Measurements from ENCODE around the gene ZC3H12A. TPM values are rescaled to one million over a fixed set of nuclear protein-coding genes. Genes with fewer than 3 reads are reported as not detected.

The ZC3H12A gene
- polyA plus RNA-seq, 4 donors, result 1.9 to 2.8 (median 2.4) TPM

DNA sequence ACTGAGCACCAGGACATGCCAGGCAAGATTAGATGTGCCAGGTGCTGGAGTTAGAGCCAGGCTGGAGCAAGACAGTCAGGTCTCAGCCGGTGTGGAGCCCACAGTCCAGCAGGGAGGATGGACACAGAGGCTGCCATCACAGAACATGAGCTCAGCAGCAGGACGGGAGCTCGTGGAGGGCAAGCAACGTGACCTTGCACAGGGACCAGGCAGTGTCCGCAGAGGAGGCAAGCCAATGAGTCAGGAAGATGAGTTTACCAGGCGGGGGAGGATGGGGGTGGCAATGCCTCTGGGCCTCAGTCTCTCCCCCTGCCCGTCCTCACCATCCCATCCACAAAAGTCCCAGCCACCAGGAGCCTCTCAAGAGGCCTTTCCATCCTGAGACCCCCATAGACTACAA lies 20.7 kb upstream of the ZC3H12A start:
- DNase-seq (ENCODE audit: low read depth in 4 of 4, low spot score in 3 of 4), result no peak

DNA sequence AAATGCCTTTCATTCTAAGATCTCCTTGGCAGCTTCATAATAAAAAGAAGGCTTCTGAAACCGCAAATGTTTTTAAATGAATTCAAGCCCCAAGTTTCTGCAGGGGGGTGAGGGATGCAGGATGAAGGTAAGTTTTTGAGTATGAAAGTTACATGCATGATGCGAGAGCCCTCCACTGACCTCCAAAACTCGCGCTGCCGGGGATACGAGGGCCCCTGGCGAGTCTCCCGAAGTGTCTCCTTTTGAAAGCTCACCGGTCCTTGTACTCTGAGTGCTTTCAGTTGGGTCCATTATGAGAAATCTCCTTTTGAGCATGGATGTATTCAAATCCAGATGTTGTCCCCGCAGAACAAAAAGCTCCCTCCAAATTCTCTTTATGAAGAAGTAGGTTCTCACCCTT lies 18.9 kb upstream of the ZC3H12A start:
- DNase-seq (ENCODE audit: low read depth in 4 of 4, low spot score in 3 of 4), result no peak

GRCh38 chr1:37456614-37457013 lies 17.8 kb upstream of the ZC3H12A start:
- no peak for DNase-seq (ENCODE audit: low read depth in 4 of 4, low spot score in 3 of 4)

DNA sequence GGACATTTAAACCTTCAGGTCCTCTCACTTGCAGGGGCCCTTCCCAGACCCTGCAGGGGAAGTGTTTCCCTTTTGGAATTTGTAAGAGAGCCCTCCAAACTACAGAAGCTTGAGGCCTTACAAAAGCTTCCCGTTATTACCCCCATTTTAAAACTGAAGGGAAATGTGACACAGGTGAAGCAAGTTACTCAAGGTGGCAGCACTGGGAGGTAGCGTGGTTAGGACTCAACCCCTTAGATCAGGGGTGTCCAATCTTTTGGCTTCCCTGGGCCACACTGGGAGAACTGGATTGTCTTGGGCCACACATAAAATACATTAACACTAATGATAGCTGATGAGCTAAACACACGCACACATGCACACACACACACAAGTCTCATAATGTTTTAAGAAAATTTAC lies 15.8 kb upstream of the ZC3H12A start:
- no peak for DNase-seq (ENCODE audit: low read depth in 4 of 4, low spot score in 3 of 4)

DNA sequence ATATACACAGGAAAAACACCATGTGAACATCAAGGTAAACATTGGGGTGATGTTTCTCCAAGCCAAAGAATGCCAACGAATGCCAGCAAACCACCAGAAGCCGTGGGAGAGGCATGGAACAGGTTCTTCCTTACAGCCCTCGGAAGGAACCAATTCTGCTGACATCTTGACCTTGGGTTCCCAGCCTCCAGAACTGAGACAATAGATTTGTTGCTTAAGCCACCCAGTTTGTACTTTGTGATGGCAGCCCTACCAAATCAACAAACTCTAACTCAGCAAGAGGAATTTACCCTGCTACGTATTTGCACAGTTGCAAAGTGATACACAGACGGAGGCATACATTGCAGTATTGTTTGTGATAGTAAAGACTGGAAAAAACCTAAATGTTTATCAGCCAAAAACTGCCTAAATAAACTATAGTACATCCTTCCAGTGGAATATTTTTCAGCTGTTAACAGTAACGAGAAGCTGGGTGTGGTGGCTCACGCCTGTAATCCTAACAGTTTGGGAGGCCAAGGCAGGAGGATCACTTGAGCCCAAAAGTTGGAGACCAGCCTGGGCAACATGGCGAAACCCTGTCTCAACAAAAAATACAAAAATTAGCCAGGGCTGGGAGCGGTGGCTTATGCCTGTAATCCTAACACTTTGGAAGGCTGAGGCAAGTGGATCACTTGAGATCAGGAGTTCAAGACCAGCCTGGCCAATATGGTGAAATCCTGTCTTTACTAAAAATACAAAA lies 12.5 kb upstream of the ZC3H12A start:
- DNase-seq (ENCODE audit: low read depth in 4 of 4, low spot score in 3 of 4), result no peak

GRCh38 chr1:37464443-37464842 lies 9.9 kb upstream of the ZC3H12A start:
- DNase-seq (ENCODE audit: low read depth in 4 of 4, low spot score in 3 of 4), result no peak

GRCh38 chr1:37465593-37466517 lies 8.5 kb upstream of the ZC3H12A start:
- no peak for DNase-seq (ENCODE audit: low read depth in 4 of 4, low spot score in 3 of 4)

DNA sequence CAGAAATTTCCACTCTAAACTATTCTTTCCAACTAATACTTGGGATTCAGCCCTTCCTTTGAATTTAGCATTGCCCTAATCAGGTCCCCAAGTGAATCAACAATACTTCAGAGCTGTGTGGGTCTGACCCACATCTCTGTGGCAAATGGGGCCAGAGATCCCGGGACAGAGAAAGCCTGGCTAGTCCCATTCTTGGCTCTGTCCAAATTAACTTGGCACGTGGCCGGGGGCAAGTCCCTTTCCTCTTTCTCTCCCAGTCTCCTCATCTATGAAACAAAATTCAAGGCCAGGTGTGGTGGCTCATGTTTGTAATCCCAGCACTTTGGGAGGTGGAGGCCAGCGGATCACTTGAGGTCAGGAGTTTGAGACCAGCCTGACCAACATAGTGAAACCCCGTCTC lies 6.3 kb upstream of the ZC3H12A start:
- DNase-seq (ENCODE audit: low read depth in 4 of 4, low spot score in 3 of 4), result no peak

GRCh38 chr1:37469386-37469785 lies 5.0 kb upstream of the ZC3H12A start:
- no peak for DNase-seq (ENCODE audit: low read depth in 4 of 4, low spot score in 3 of 4)

GRCh38 chr1:37471345-37472231 lies 2.8 kb upstream of the ZC3H12A start:
- no peak for DNase-seq (ENCODE audit: low read depth in 4 of 4, low spot score in 3 of 4)

DNA sequence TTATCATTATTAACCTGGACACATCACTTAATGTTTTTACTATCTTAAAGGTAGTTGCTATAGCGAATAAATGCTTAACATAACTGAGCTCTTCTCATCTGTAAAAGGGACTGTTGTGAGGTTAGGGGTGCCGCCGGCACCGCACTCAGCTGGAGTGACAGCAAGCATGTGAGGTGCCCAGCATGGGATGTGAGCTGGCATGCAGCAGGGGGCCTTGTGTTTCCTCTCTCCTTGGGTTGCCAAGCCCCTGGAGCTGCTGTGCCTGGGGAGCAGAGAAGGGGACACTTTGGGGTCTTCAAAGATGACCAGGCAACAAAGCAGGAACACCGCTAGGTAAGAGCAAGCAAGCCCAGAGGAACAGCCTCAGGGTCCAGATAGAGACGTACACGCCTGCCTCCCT lies 2.1 kb upstream of the ZC3H12A start:
- no peak for DNase-seq (ENCODE audit: low read depth in 4 of 4, low spot score in 3 of 4)

GRCh38 chr1:37472994-37473393 lies 1.4 kb upstream of the ZC3H12A start:
- DNase-seq (ENCODE audit: low read depth in 4 of 4, low spot score in 3 of 4), result no peak

DNA sequence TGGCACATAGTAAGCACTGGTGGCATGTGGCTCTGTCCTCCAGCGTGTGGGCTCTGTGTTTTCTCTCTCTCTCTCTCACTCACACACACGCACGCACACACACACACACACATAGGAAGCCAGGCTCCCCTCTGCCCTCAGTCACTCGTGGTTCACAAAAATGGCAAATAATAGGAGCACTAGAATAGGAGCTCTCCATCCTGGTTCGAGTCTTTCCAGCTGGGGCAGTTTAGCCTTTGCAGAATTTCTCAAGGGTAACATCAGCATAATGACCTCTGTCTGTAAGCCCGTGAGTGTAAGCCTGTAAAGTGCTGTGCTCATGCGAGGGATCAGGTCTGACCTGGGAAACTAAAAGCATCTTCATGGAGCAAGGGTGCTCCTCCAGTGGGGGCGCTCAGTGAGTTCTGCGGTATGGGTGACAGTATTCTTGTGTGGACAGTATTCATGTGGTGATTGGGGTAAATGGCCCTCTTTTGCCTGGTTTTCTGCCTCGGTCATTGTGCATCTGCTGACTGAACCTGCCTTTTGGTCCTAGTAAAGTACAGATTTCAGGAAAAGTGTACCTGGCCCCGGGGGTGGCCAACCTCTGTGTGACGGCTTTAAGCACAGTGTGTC lies 842 bp upstream of the ZC3H12A start:
- no peak for DNase-seq (ENCODE audit: low read depth in 4 of 4, low spot score in 3 of 4)

- DNase-seq (ENCODE audit: low read depth in 4 of 4, low spot score in 3 of 4), result no peak
Observed at GRCh38 chr1:37474697-37475379, 458 bp downstream of the ZC3H12A start.

DNA sequence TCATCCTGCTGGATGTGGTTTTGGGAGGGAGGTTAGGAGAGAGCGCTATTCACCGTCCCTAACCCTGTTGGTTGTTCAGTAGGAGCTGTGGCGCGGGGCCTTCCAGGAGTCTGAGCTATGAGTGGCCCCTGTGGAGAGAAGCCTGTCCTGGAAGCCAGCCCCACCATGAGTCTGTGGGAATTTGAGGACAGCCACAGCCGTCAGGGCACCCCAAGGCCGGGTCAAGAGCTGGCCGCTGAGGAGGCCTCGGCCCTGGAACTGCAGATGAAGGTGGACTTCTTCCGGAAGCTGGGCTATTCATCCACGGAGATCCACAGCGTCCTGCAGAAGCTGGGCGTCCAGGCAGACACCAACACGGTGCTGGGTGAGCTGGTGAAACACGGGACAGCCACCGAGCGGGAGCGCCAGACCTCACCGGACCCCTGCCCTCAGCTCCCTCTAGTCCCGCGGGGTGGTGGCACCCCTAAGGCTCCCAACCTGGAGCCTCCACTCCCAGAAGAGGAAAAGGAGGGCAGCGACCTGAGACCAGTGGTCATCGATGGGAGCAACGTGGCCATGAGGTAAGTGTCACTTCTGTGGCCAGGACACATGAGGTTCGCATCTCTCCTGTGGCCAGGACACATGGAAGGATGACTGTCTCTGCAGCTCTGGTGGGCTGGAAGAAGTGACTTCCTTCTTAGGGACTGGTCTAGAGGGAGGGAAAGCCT lies 1.2 kb downstream of the ZC3H12A start:
- DNase-seq (ENCODE audit: low read depth in 4 of 4, low spot score in 3 of 4), result no peak

DNA sequence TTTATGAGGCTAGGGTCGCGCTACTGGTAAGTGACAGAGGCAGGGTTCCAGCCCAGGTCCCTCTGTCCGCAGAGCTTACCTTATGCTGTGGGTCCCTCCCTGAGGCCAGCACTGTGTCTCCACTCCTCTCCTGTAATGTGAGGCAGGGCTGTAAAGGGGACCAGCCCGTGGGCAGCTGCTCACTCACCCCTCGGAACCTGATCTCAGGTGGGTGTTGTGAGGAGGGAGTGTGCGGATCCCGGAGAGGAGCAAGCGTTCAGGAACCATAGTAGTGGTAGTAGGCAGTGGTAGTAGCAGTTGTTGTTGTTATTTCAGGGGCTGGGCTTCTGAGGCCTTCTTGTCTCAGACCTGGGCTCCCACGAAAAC lies 1.7 kb downstream of the ZC3H12A start:
- no peak for DNase-seq (ENCODE audit: low read depth in 4 of 4, low spot score in 3 of 4)

DNA sequence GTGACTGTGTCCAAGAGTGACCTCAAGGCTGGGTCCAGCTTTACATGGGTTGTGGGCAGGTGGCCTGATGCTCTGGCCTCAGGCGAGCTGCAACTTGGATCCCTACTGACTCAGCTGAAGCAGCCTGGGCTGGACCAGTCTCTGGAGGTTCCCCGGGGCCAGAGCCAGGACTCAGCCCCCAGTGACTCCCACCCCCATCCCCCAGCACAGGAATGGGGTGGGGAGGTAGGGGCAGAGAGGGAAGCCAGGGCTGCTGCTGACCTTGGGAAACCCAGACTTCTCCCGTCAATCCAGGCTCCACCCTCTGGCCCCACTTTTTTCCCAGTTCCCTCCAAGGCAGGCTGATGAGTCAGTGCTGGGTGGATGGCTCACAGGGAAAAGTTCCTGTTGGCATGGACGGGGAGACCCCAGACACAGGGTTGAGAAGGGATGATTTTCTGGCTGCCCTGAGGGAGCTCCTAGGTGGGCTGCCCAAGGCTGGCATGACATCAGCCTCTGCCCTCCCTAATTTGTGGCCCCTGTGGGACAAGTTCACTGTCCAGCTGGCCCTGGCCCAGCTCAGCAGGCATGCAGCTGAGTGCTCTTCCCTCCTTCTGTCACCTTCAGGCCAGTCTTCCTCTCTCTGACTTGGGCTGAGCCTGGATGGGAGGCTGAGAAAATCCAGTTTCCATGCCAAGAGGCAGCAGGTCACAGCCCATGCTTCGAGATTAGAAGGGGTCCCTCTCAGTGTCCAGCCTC lies 2.2 kb downstream of the ZC3H12A start:
- no peak for DNase-seq (ENCODE audit: low read depth in 4 of 4, low spot score in 3 of 4)

- DNase-seq (ENCODE audit: low read depth in 4 of 4, low spot score in 3 of 4), result no peak
Observed at GRCh38 chr1:37477198-37477931, 3.0 kb downstream of the ZC3H12A start.

All from left renal pelvis (tissue), 4 donors.